BLaER1 treated with 17β-estradiol and CSF1 and Interleukin-3, amounts not matched to agents 10 nM and 100 nM (cell line): Measurements from ENCODE around the gene EREG.
A peak's percentile ranks its signal among the peaks of the same experiment; 100 is the strongest.
"Not testable (repeated sequence)": the region's sequence is repeated elsewhere in the genome, so short reads cannot be mapped to it uniquely, and the experiment has no call there.

Experiments used
- H3K27ac ChIP-seq, 11 experiments: shearing (Covaris generic); formaldehyde crosslinking; 2 replicates each; pipeline ENCODE4 v1.8.1; 2022
- H3K27me3 ChIP-seq, 11 experiments: shearing (Covaris generic); formaldehyde crosslinking; 2 replicates each; pipeline ENCODE4 v1.8.1; 2022
- H3K36me3 ChIP-seq, 11 experiments: shearing (Covaris generic); formaldehyde crosslinking; 2 replicates each; pipeline ENCODE4 v1.8.1; 2022
- H3K4me1 ChIP-seq, 10 experiments: shearing (Covaris generic); formaldehyde crosslinking; 2 replicates each; pipeline ENCODE4 v1.8.1; 2022
- H3K4me2 ChIP-seq, 11 experiments: shearing (Covaris generic); formaldehyde crosslinking; 2 replicates each; pipeline ENCODE4 v1.8.1; 2022
- H3K4me3 ChIP-seq, 10 experiments: shearing (Covaris generic); formaldehyde crosslinking; 2 replicates each; pipeline ENCODE4 v1.8.1; 2022
- H3K9ac ChIP-seq, 11 experiments: shearing (Covaris generic); formaldehyde crosslinking; 2 replicates each; pipeline ENCODE4 v1.8.1; 2022
- H3K9me3 ChIP-seq, 11 experiments: shearing (Covaris generic); formaldehyde crosslinking; replicated peaks in 1 of 11; 2 replicates each; pipeline ENCODE4 v1.8.1; 2022
- H4K20me1 ChIP-seq, 11 experiments: shearing (Covaris generic); formaldehyde crosslinking; 2 replicates each; pipeline ENCODE4 v1.8.1; 2022
- Cebpa-rat ChIP-seq, 11 experiments: shearing (Covaris generic); IDR thresholded peaks; 2 replicates each; pipeline ENCODE4 v1.8.1; 2022

Gene EREG

GRCh38 chr4:74390677-74391076 lies 25.7 kb downstream of the EREG start:
- Histone ChIP-seq H3K9me3 (no peaks in the 10 kb centered on the region), H3K4me3 (no peak overlapping the region), H3K27ac (no peak overlapping the region), H3K36me3 (no peaks in the 10 kb centered on the region), H3K9ac (no peak overlapping the region), H3K4me1 (peaks cover 0 to 15% (median 2%) of the 10 kb centered on the region in 10 experiments; a peak in 9 of 20 replicates), H4K20me1 (no peaks in the 10 kb centered on the region), H3K4me2 (no peak overlapping the region), H3K27me3 (no peaks in the 10 kb centered on the region)
- TF ChIP-seq Cebpa-rat (IDR thresholded peaks at IDR 0.05), result no peak

GRCh38 chr4:74391346-74391745 lies 26.4 kb downstream of the EREG start:
- Histone ChIP-seq H3K36me3 (no peaks in the 10 kb centered on the region), H3K4me3 (no peak overlapping the region), H3K27me3 (no peaks in the 10 kb centered on the region), H3K4me2 (no peak overlapping the region), H3K9me3 (no peaks in the 10 kb centered on the region), H3K27ac (no peak overlapping the region), H4K20me1 (no peaks in the 10 kb centered on the region), H3K4me1 (peaks cover 0 to 8% (median under 1%) of the 10 kb centered on the region in 10 experiments; a peak in 9 of 20 replicates), H3K9ac (no peak overlapping the region)
- TF ChIP-seq Cebpa-rat (IDR thresholded peaks at IDR 0.05), result no peak

- Histone ChIP-seq H3K4me2 (no peak overlapping the region), H4K20me1 (no peaks in the 10 kb centered on the region), H3K4me1 (peaks cover 0 to 2% (median 0%) of the 10 kb centered on the region in 10 experiments; a peak in 5 of 20 replicates), H3K4me3 (no peak overlapping the region), H3K9ac (no peak overlapping the region), H3K36me3 (no peaks in the 10 kb centered on the region), H3K9me3 (no peaks in the 10 kb centered on the region), H3K27me3 (no peaks in the 10 kb centered on the region), H3K27ac (no peak overlapping the region)
- no peak for TF ChIP-seq Cebpa-rat (IDR thresholded peaks at IDR 0.05)
These were observed 27.0 kb downstream of the EREG start for GRCh38 chr4:74391890-74392475.

GRCh38 chr4:74394476-74395136 lies 29.7 kb downstream of the EREG start:
- no peak overlapping the region for H3K27ac ChIP-seq
- H3K4me2 ChIP-seq, result no peak overlapping the region
- no peak for TF ChIP-seq Cebpa-rat (IDR thresholded peaks at IDR 0.05)

GRCh38 chr4:74395633-74396032 lies 30.7 kb downstream of the EREG start:
- H3K27ac ChIP-seq, result no peak overlapping the region
- H3K4me2 ChIP-seq, result no peak overlapping the region
- H3K9ac ChIP-seq, result no peak overlapping the region

More at GRCh38 chr4:74394476-74395136, 29.7 kb downstream of the EREG start:
- H3K9ac ChIP-seq, result no peak overlapping the region
- no peak overlapping the region for H3K4me3 ChIP-seq
- peaks cover 0 to 5% (median 3%) of the 10 kb centered on the region in 10 experiments; a peak in 5 of 20 replicates for H3K4me1 ChIP-seq
- H3K36me3 ChIP-seq, result no peaks in the 10 kb centered on the region
- peaks cover 0 to 10% (median 7%) of the 10 kb centered on the region in 11 experiments; a peak in 14 of 22 replicates for H3K9me3 ChIP-seq
- no peaks in the 10 kb centered on the region for H4K20me1 ChIP-seq
- H3K27me3 ChIP-seq, result no peaks in the 10 kb centered on the region

GRCh38 chr4:74397748-74398426 lies 32.9 kb downstream of the EREG start:
- no peaks in the 10 kb centered on the region for H3K27me3 ChIP-seq
- H3K27ac ChIP-seq, result peak overlapping the region; percentile 57 to 84 (median 78)
- peaks cover 0 to 10% (median 4%) of the 10 kb centered on the region in 10 experiments; a peak in 7 of 20 replicates for H3K4me1 ChIP-seq
- peak overlapping the region; percentile 73 to 85 (median 80) for H3K9ac ChIP-seq
- peaks cover 0 to 10% (median 7%) of the 10 kb centered on the region in 11 experiments; a peak in 14 of 22 replicates for H3K9me3 ChIP-seq
- no peaks in the 10 kb centered on the region for H4K20me1 ChIP-seq
- no peak for TF ChIP-seq Cebpa-rat (IDR thresholded peaks at IDR 0.05)
- H3K36me3 ChIP-seq, result no peaks in the 10 kb centered on the region
- H3K4me2 ChIP-seq, result peak overlapping the region; percentile 55 to 87 (median 70)
- peak overlapping the region; percentile 63 to 75 (median 70) for H3K4me3 ChIP-seq

More at GRCh38 chr4:74395633-74396032, 30.7 kb downstream of the EREG start:
- no peaks in the 10 kb centered on the region for H3K27me3 ChIP-seq
- H3K9me3 ChIP-seq, result peaks cover 0 to 10% (median 7%) of the 10 kb centered on the region in 11 experiments; a peak in 14 of 22 replicates
- H3K4me3 ChIP-seq, result no peak overlapping the region
- peaks cover 0 to 5% (median 3%) of the 10 kb centered on the region in 10 experiments; a peak in 5 of 20 replicates for H3K4me1 ChIP-seq
- H4K20me1 ChIP-seq, result no peaks in the 10 kb centered on the region
- no peaks in the 10 kb centered on the region for H3K36me3 ChIP-seq
- no peak for TF ChIP-seq Cebpa-rat (IDR thresholded peaks at IDR 0.05)

GRCh38 chr4:74398894-74399589 lies 34.1 kb downstream of the EREG start:
- H3K36me3 ChIP-seq, H3K9ac ChIP-seq, H3K27me3 ChIP-seq, H4K20me1 ChIP-seq, H3K27ac ChIP-seq: not testable (repeated sequence)
- H3K4me1 ChIP-seq, result peaks cover 0 to 10% (median 4%) of the 10 kb centered on the region in 10 experiments; a peak in 7 of 20 replicates
- peak overlapping the region in 9 of 10 experiments; percentile 63 to 75 (median 69); a peak in 14 of 20 replicates for H3K4me3 ChIP-seq
- H3K4me2 ChIP-seq, result peak overlapping the region in 2 of 11 experiments; percentile 57 to 80; a peak in 5 of 22 replicates
- H3K9me3 ChIP-seq, result peaks cover 0 to 10% (median 7%) of the 10 kb centered on the region in 11 experiments; a peak in 14 of 22 replicates

GRCh38 chr4:74400395-74400794 lies 35.5 kb downstream of the EREG start:
- H3K4me2 ChIP-seq, result no peak overlapping the region
- no peak for TF ChIP-seq Cebpa-rat (IDR thresholded peaks at IDR 0.05)
- no peaks in the 10 kb centered on the region for H3K36me3 ChIP-seq
- no peaks in the 10 kb centered on the region for H3K27me3 ChIP-seq
- H3K4me1 ChIP-seq, result peaks cover 0 to 10% (median 4%) of the 10 kb centered on the region in 10 experiments; a peak in 7 of 20 replicates
- no peak overlapping the region for H3K9ac ChIP-seq
- no peak overlapping the region for H3K27ac ChIP-seq
- H3K9me3 ChIP-seq, result peaks cover 0 to 10% (median 7%) of the 10 kb centered on the region in 11 experiments; a peak in 14 of 22 replicates
- no peak overlapping the region for H3K4me3 ChIP-seq
- H4K20me1 ChIP-seq, result no peaks in the 10 kb centered on the region
